H1 (cell line): ENCODE measurements around the gene SULF2. TPM values are rescaled to one million over a fixed set of nuclear protein-coding genes. Genes with fewer than 3 reads are reported as not detected.

Experiments used
- CTCF ChIA-PET: fragments of 300-600 bp; sonication (Branson Sonifier 250); formaldehyde crosslinking; loops from one replicate; lab custom pipeline; 2021; ENCODE audit not compliant: partially characterized antibody; lab: Charles Lee
- POLR2A ChIA-PET: fragments of 300-600 bp; sonication (Branson Sonifier 250); formaldehyde crosslinking; loops from one replicate; lab custom pipeline; 2021; ENCODE audit warnings: inconsistent platforms; ENCODE audit not compliant: partially characterized antibody; lab: Charles Lee
- DNase-seq, 2 experiments: peaks; one replicate each; pipeline versions ENCODE4 v3.0.0 to v3.0.0-alpha.2; 2010 to 2022; ENCODE audit warnings: low spot score in 2 of 2, low read depth in 1 of 2, mixed read lengths in 1 of 2
- FAIRE-seq: peaks from 2 replicates; lab custom pipeline; 2011; peaks lifted over from hg19 to GRCh38; lab: Jason Lieb, UNC
- H2AFZ ChIP-seq: 2 replicates; pipeline ENCODE4 v1.8.1; 2012; ENCODE audit warnings: low read length, inconsistent platforms
- H2AK5ac ChIP-seq: 2 replicates; pipeline ENCODE4 v1.6.1; 2013; ENCODE audit warnings: low read depth, low read length
- H2BK120ac ChIP-seq: replicated peaks from 2 replicates; pipeline ENCODE3; 2013; ENCODE audit warnings: low read depth, low read length, inconsistent platforms
- H2BK12ac ChIP-seq: 2 replicates; pipeline ENCODE4 v1.6.1; 2013; ENCODE audit warnings: low read depth, low read length
- H2BK15ac ChIP-seq: 2 replicates; pipeline ENCODE4 v1.6.1; 2013; ENCODE audit warnings: low read length
- H2BK20ac ChIP-seq: 2 replicates; pipeline ENCODE4 v1.6.1; 2013; ENCODE audit warnings: low read length
- H2BK5ac ChIP-seq: 2 replicates; pipeline ENCODE4 v1.6.1; 2013; ENCODE audit warnings: low read depth, low read length
- H3K14ac ChIP-seq: 2 replicates; pipeline ENCODE4 v1.6.1; 2013; ENCODE audit warnings: inconsistent platforms; ENCODE audit not compliant: insufficient read length
- H3K18ac ChIP-seq: 2 replicates; pipeline ENCODE4 v1.6.1; 2013; ENCODE audit warnings: low read length; ENCODE audit errors: extremely low read depth
- H3K23ac ChIP-seq: 2 replicates; pipeline ENCODE4 v1.6.1; 2013; ENCODE audit warnings: inconsistent platforms; ENCODE audit not compliant: insufficient read length
- H3K23me2 ChIP-seq: 2 replicates; pipeline ENCODE4 v1.6.1; 2013; ENCODE audit warnings: low read depth, low read length
- H3K27ac ChIP-seq: 2 replicates; pipeline ENCODE4 v1.6.1; 2011; ENCODE audit warnings: low read depth, low read length, inconsistent platforms
- H3K27me3 ChIP-seq, 4 experiments: replicated peaks in 1 of 4; 1 replicate in 1 of 4; 2 replicates in 3 of 4; pipeline versions ENCODE4 v1.6.1 to v1.8.1; 2011 to 2013; ENCODE audit warnings: low read length in 3 of 4, mild to moderate bottlenecking in 3 of 4, inconsistent platforms in 2 of 4, mixed read lengths in 2 of 4, moderate library complexity in 1 of 4; ENCODE audit not compliant: control insufficient read depth in 3 of 4, insufficient read depth in 3 of 4; ENCODE audit errors: extremely low read depth in 1 of 4
- H3K36me3 ChIP-seq, 4 experiments: 2 replicates each; pipeline versions ENCODE4 v1.6.1 to v1.8.1; 2011 to 2013; ENCODE audit warnings: mild to moderate bottlenecking in 4 of 4, low read length in 3 of 4, moderate library complexity in 2 of 4, control low read depth in 1 of 4, inconsistent platforms in 1 of 4; ENCODE audit not compliant: insufficient read depth in 4 of 4, control insufficient read depth in 2 of 4
- H3K4ac ChIP-seq: replicated peaks from 2 replicates; pipeline ENCODE3; 2013; ENCODE audit warnings: low read length, low read depth, mixed read lengths, inconsistent platforms; ENCODE audit not compliant: insufficient read length
- H3K4me1 ChIP-seq, 4 experiments: replicated peaks in 1 of 4; 1 replicate in 1 of 4; 2 replicates in 3 of 4; pipeline versions ENCODE4 v1.6.1 to v1.8.1; 2011 to 2013; ENCODE audit warnings: low read length in 3 of 4, inconsistent platforms in 2 of 4, mixed read lengths in 1 of 4; ENCODE audit not compliant: insufficient read depth in 4 of 4, control insufficient read depth in 3 of 4
- H3K4me2 ChIP-seq, 2 experiments: 2 replicates each; pipeline versions ENCODE4 v1.6.1 to v1.8.1; 2011 to 2013; ENCODE audit warnings: low read depth in 2 of 2, low read length in 2 of 2, control low read depth in 1 of 2, inconsistent platforms in 1 of 2, mild to moderate bottlenecking in 1 of 2; ENCODE audit not compliant: insufficient read depth in 1 of 2
- H3K4me3 ChIP-seq, 4 experiments: fragments of 200-600, 300-600 bp in 1 of 4; sonication (generic), shearing (Covaris generic), sonication (Bioruptor Twin) in 1 of 4; 2 replicates each; pipeline versions ENCODE4 v1.5.1 to v1.8.1; 2011 to 2016; ENCODE audit warnings: low read length in 4 of 4, low read depth in 3 of 4, control low read depth in 2 of 4, inconsistent platforms in 2 of 4, mild to moderate bottlenecking in 2 of 4, mixed read lengths in 1 of 4, moderate library complexity in 1 of 4; ENCODE audit not compliant: insufficient read depth in 2 of 4; ENCODE audit errors: extremely low read depth in 1 of 4
- H3K56ac ChIP-seq: replicated peaks from 2 replicates; pipeline ENCODE3; 2013; ENCODE audit warnings: low read depth, mild to moderate bottlenecking, mixed read lengths, low read length, inconsistent platforms; ENCODE audit not compliant: insufficient read length
- H3K79me1 ChIP-seq: 2 replicates; pipeline ENCODE4 v1.6.1; 2013; ENCODE audit warnings: low read depth, low read length, control low read depth
- H3K79me2 ChIP-seq, 2 experiments: 2 replicates each; pipeline versions ENCODE4 v1.6.1 to v1.8.1; 2012 to 2013; ENCODE audit warnings: low read length in 2 of 2, mild to moderate bottlenecking in 2 of 2, inconsistent platforms in 1 of 2; ENCODE audit not compliant: insufficient read depth in 2 of 2, control insufficient read depth in 1 of 2
- H3K9ac ChIP-seq, 4 experiments: replicated peaks in 1 of 4; 1 replicate in 1 of 4; 2 replicates in 3 of 4; pipeline versions ENCODE4 v1.6.1 to v1.8.1; 2011 to 2013; ENCODE audit warnings: low read depth in 3 of 4, low read length in 3 of 4, control low read depth in 2 of 4, mild to moderate bottlenecking in 2 of 4, moderate library complexity in 2 of 4, inconsistent platforms in 1 of 4; ENCODE audit errors: extremely low read depth in 1 of 4
- H3K9me3 ChIP-seq, 2 experiments: 2 replicates each; pipeline versions ENCODE4 v1.6.1 to v1.8.1; 2012 to 2013; ENCODE audit warnings: mild to moderate bottlenecking in 2 of 2, moderate library complexity in 2 of 2, control low read depth in 1 of 2, inconsistent platforms in 1 of 2, low read depth in 1 of 2, low read length in 1 of 2, mixed read lengths in 1 of 2; ENCODE audit not compliant: insufficient read depth in 2 of 2
- H4K20me1 ChIP-seq, 2 experiments: replicated peaks in 1 of 2; 2 replicates each; pipeline versions ENCODE3 to v1.8.1; 2011 to 2013; ENCODE audit warnings: inconsistent platforms in 2 of 2, low read length in 2 of 2, mild to moderate bottlenecking in 1 of 2; ENCODE audit not compliant: insufficient read depth in 2 of 2, control insufficient read depth in 1 of 2
- H4K5ac ChIP-seq: 2 replicates; pipeline ENCODE4 v1.6.1; 2013; ENCODE audit warnings: low read length, low read depth, mixed read lengths, inconsistent platforms; ENCODE audit not compliant: insufficient read length
- H4K8ac ChIP-seq: 2 replicates; pipeline ENCODE4 v1.8.0; 2013; ENCODE audit warnings: mild to moderate bottlenecking, moderate library complexity, low read length, inconsistent platforms; ENCODE audit not compliant: insufficient read depth; ENCODE audit errors: extremely low read depth
- H4K91ac ChIP-seq: replicated peaks from 2 replicates; pipeline ENCODE3; 2013; ENCODE audit warnings: low read length, mixed read lengths, inconsistent platforms; ENCODE audit not compliant: insufficient read length
- RFX5 ChIP-seq: IDR thresholded peaks from 2 replicates; pipeline ENCODE4 v1.6.1; 2011; ENCODE audit warnings: low read depth, low read length, improper control_type of control experiment, borderline replicate concordance
- WGBS, 2 experiments: shearing (Covaris generic) in 1 of 2; methylation state at CpG; one replicate each; pipeline versions ENCODE4 v1.1.6 to v1.1.7; 2013 to 2015; ENCODE audit warnings: low lambda C conversion rate in 2 of 2, mixed read lengths in 2 of 2, inconsistent platforms in 1 of 2, low coverage in 1 of 2, missing lambda C conversion rate in 1 of 2; ENCODE audit not compliant: insufficient replicate concordance in 2 of 2, insufficient coverage in 1 of 2, insufficient read length in 1 of 2; ENCODE audit errors: extremely low coverage in 1 of 2, missing lambda C conversion rate in 1 of 2; 5-methylcytosine and 5-hydroxymethylcytosine counted together
- polyA plus RNA-seq, 7 experiments: library from polyadenylated mRNA; depleted of rRNA in 3 of 7; stranded (reverse) in 5 of 7; unstranded in 2 of 7; fragments of >200 nt in 5 of 7; fragments of 200-250 nt in 2 of 7; gene quantifications; 1 replicate in 5 of 7; 2 replicates in 1 of 7; 4 replicates in 1 of 7; pipeline versions ENCODE4 v1.2.1 to v1.2.3, GENCODE V29; 2011 to 2013; ENCODE audit warnings: missing spikeins in 2 of 7, mixed read lengths in 2 of 7
- total RNA-seq: library from RNA; stranded (reverse); fragmentation: NEBNext Ultra II Directional; extraction: Animal tissue kit (Norgen Biotek cat#: 25700); gene quantifications from 2 replicates; pipeline ENCODE4 v1.2.1, GENCODE V29; 2021

The SULF2 gene
- total and polyA plus RNA-seq, 2 of the 8 experiments (the other 6 are each of a cell fraction or from before 2014, with no cell fraction given), result 15.7 to 28.2 TPM

DNA sequence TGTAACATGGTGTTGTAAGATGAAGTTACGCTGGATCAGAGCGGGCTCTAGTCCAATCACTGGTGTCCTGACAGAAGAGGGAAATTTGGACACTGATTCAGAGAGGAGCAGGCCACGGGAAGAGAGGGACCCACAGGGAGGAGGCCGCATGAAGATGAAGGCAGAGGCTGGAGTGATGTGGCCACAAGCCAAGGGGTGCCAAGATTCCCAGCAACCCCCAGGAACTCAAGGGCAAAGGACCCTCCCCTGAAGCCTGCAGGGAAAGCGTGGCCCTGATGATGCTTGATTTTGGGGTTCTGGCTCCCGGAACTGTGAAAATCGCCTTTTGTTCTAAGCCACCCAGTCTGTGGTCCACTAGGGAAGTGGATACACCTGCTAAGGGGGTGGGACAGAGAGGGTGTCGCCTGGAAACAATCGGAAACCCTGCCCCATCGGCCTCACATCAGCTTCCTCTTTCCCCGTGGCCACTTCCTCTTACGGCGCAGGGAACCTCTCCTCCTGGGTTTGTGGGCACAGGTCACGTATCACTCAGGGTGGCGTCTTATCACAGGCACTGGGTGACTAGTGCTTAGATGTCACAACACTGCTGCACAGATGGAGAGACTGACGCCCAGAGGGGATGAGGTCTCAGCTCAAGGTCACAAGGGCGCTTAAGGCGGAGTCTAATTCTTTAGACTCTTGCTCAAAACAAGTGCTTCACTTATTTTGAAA, 58.0 kb downstream of the SULF2 start:
- H3K4me2 ChIP-seq, result no peak overlapping the region
- TF ChIP-seq RFX5, result no peak
- H2AK5ac ChIP-seq, result no peak overlapping the region
- H4K20me1 ChIP-seq, result no peaks in the 10 kb centered on the region
- ChIA-PET POLR2A (no interaction called here), CTCF (interaction anchor here (0.6 to 2.0 kb wide), 9 partner anchors 15 to 894 kb away, joined by 3 to 6 read pairs (median 3); no protein-coding TSS in a partner anchor)
- peak overlapping the region; percentile 15; the same call in 1 of the 2 replicates for H4K8ac ChIP-seq
- no peak overlapping the region for H3K18ac ChIP-seq
- no peak overlapping the region for H3K56ac ChIP-seq
- H3K79me2 ChIP-seq, result no peaks in the 10 kb centered on the region
- H3K36me3 ChIP-seq, result no peaks in the 10 kb centered on the region; a peak in 2 of 8 replicates
- 80% methylated on average over 18 of the region's 18 CpGs; no CpG with 5 or more reads in 1 of the 2 experiments for WGBS, 2 experiments
- no peak overlapping the region for H2BK20ac ChIP-seq
- no peak overlapping the region for H3K4me3 ChIP-seq
- no peak overlapping the region for H3K14ac ChIP-seq
- 0 out of 4 replicates have a peak, but pooled peaks cover 3% of the 10 kb centered on the region in 2 experiments for H3K9me3 ChIP-seq
- H3K4me1 ChIP-seq, result no peaks in the 10 kb centered on the region; a peak in 1 of 7 replicates
- no peak overlapping the region for H2BK120ac ChIP-seq
- no peaks in the 10 kb centered on the region for H3K27me3 ChIP-seq
- no peak for FAIRE-seq
- DNase-seq, result no peak
- no peak overlapping the region for H2BK12ac ChIP-seq
- H3K79me1 ChIP-seq, result no peaks in the 10 kb centered on the region
- no peak overlapping the region for H2AFZ ChIP-seq
- H3K9ac ChIP-seq, result no peak overlapping the region
- no peak overlapping the region for H3K4ac ChIP-seq
- H4K5ac ChIP-seq, result no peak overlapping the region
- H3K23ac ChIP-seq, result no peak overlapping the region
- no peaks in the 10 kb centered on the region for H3K23me2 ChIP-seq
- no peak overlapping the region for H2BK15ac ChIP-seq
- no peak overlapping the region for H4K91ac ChIP-seq
- no peak overlapping the region for H2BK5ac ChIP-seq
- no peak overlapping the region for H3K27ac ChIP-seq
